NCI-H2196 (cell line): ENCODE measurements around the gene CPNE5.

Source experiments
- DNase-seq: peaks from one replicate; lab custom pipeline; 2025; ENCODE audit not compliant: unreplicated experiment; lab: John Stamatoyannopoulos, UW

CPNE5 gene

GRCh38 chr6:36858407-36858981, 19.2 kb upstream of the CPNE5 start:
- no peak for DNase-seq

- no peak for DNase-seq
Measured at GRCh38 chr6:36857325-36857724, 18.1 kb upstream of the CPNE5 start.

GRCh38 chr6:36856277-36856676, 17.0 kb upstream of the CPNE5 start:
- DNase-seq, result peak; percentile 21

- DNase-seq, result no peak
Measured at GRCh38 chr6:36855750-36856149, 16.5 kb upstream of the CPNE5 start.

GRCh38 chr6:36853325-36853724, 14.1 kb upstream of the CPNE5 start:
- DNase-seq, result no peak

GRCh38 chr6:36852481-36853147, 13.4 kb upstream of the CPNE5 start:
- no peak for DNase-seq

GRCh38 chr6:36851626-36852025, 12.4 kb upstream of the CPNE5 start:
- no peak for DNase-seq

GRCh38 chr6:36851149-36851614, 11.9 kb upstream of the CPNE5 start:
- DNase-seq, result peak; percentile 83

- no peak for DNase-seq
Measured at GRCh38 chr6:36850021-36850420, 10.8 kb upstream of the CPNE5 start.

GRCh38 chr6:36848658-36849441, 9.6 kb upstream of the CPNE5 start:
- no peak for DNase-seq

GRCh38 chr6:36847991-36848390, 8.7 kb upstream of the CPNE5 start:
- no peak for DNase-seq

GRCh38 chr6:36847152-36847551, 7.9 kb upstream of the CPNE5 start:
- no peak for DNase-seq

GRCh38 chr6:36845233-36845632, 6.0 kb upstream of the CPNE5 start:
- DNase-seq, result no peak

GRCh38 chr6:36844232-36845170, 5.3 kb upstream of the CPNE5 start:
- DNase-seq, result no peak

GRCh38 chr6:36843170-36843569, 3.9 kb upstream of the CPNE5 start:
- no peak for DNase-seq

GRCh38 chr6:36841756-36842155, 2.5 kb upstream of the CPNE5 start:
- DNase-seq, result no peak

GRCh38 chr6:36840432-36841403, 1.5 kb upstream of the CPNE5 start:
- DNase-seq, result no peak

- DNase-seq, result no peak
Measured at GRCh38 chr6:36839749-36840431, 646 bp upstream of the CPNE5 start.

GRCh38 chr6:36837686-36838085, 1.6 kb downstream of the CPNE5 start:
- DNase-seq, result no peak
